Breast epithelium (tissue), 4 donors: ENCODE results near the gene GFRA1. TPM values are rescaled to one million over a fixed set of nuclear protein-coding genes. Genes with fewer than 3 reads are reported as not detected.

ENCODE experiments used
- DNase-seq, 2 donors: peaks; one replicate each; pipeline ENCODE4 v3.0.0-alpha.2; 2019; ENCODE audit warnings: low spot score in 2 of 2
- H3K27ac ChIP-seq, 2 donors: fragments of 200-600 bp; sonication (generic) in 1 of 2; one replicate each; pipeline ENCODE4 v1.5.1; 2016 to 2019; ENCODE audit warnings: mild to moderate bottlenecking in 1 of 2
- H3K27me3 ChIP-seq, 2 donors: fragments of 200-600 bp; sonication (generic) in 1 of 2; one replicate each; pipeline versions ENCODE4 v1.5.1 to v1.6.0; 2017 to 2019; ENCODE audit warnings: control low read depth in 1 of 2, mild to moderate bottlenecking in 1 of 2
- H3K36me3 ChIP-seq: fragments of 200-600 bp; one replicate; pipeline ENCODE4 v1.5.1; 2019
- H3K4me1 ChIP-seq, 2 donors: fragments of 200-600 bp; sonication (generic); one replicate each; pipeline ENCODE4 v1.5.1; 2016 to 2019; ENCODE audit warnings: control low read depth in 1 of 2
- H3K4me3 ChIP-seq, 3 donors: fragments of 200-600 bp; sonication (generic); 1 replicate in 2 of 3; 2 replicates in 1 of 3; pipeline ENCODE4 v1.5.1; 2016 to 2019; ENCODE audit warnings: mild to moderate bottlenecking in 3 of 3, moderate library complexity in 2 of 3
- H3K9me3 ChIP-seq, 2 donors: fragments of 200-600 bp; sonication (generic) in 1 of 2; one replicate each; pipeline ENCODE4 v1.5.1; 2016 to 2019; ENCODE audit warnings: control low read depth in 1 of 2
- CTCF ChIP-seq, 3 donors: fragments of 450-650 bp; IDR thresholded peaks; one replicate each; pipeline ENCODE4 v1.5.1; 2016 to 2017; ENCODE audit warnings: antibody characterized with exemption in 3 of 3, mild to moderate bottlenecking in 3 of 3, moderate library complexity in 3 of 3
- POLR2A ChIP-seq: fragments of 450-650 bp; IDR thresholded peaks from one replicate; pipeline ENCODE4 v1.6.1; 2016; ENCODE audit warnings: antibody characterized with exemption, mild to moderate bottlenecking, moderate library complexity
- POLR2AphosphoS5 ChIP-seq, 3 donors: sonication (generic); formaldehyde crosslinking; IDR thresholded peaks; one replicate each; pipeline ENCODE4 v1.6.1; 2017; ENCODE audit warnings: antibody characterized with exemption in 3 of 3
- intact Hi-C: fragments of 100-400 bp; cut with DNase I; formaldehyde crosslinking; loops from one replicate; pipeline ENCODE4 v1.15.1; 2023; ENCODE audit warnings: low total_unique reads
- total RNA-seq, 3 donors: library from RNA; depleted of rRNA; stranded (reverse); fragments of >200 nt; gene quantifications; one replicate each; pipeline ENCODE4 v1.1.0, GENCODE V29; 2016

GFRA1 gene
- total RNA-seq, 3 donors from 2014 or later, result 88.2 to 153 (median 98.5) TPM

DNA sequence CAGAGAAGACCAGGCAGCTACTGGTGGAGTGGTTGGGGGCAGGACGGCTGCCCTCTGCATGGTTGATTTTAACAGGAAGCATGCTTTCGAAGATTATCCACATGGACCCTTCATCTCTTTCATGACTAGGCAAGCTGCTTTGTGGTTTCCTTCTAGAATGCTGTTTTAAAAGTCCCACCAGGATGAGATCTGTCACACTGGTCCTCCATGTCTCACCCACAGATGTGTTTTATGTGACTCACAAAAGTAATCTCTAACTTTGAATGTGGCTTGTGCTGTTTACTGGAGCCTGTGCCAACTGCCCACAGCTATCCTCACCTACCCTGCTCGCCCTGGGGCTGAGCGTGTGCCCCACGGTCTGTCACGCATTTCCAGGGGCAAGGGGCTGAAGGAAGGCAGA lies 188.8 kb downstream of the GFRA1 start:
- no peak overlapping the region for H3K4me3 ChIP-seq
- no peaks in the 10 kb centered on the region for H3K4me1 ChIP-seq
- H3K27me3 ChIP-seq, result no peaks in the 10 kb centered on the region
- TF ChIP-seq POLR2A (no peak), POLR2AphosphoS5 (IDR thresholded peaks at IDR 0.05) (no peak), CTCF (IDR thresholded peaks at IDR 0.05) (no peak)
- intact Hi-C loops, result no loop called here
- no peak for DNase-seq
- no peaks in the 10 kb centered on the region for H3K9me3 ChIP-seq
- H3K27ac ChIP-seq, result no peak overlapping the region
- no peaks in the 10 kb centered on the region for H3K36me3 ChIP-seq

GRCh38 chr10:116083226-116083762 lies 189.7 kb downstream of the GFRA1 start:
- TF ChIP-seq CTCF (IDR thresholded peaks at IDR 0.05) (no peak), POLR2AphosphoS5 (IDR thresholded peaks at IDR 0.05) (no peak), POLR2A (no peak)
- no peaks in the 10 kb centered on the region for H3K27me3 ChIP-seq
- H3K4me3 ChIP-seq, result no peak overlapping the region
- H3K36me3 ChIP-seq, result no peaks in the 10 kb centered on the region
- no peak for DNase-seq
- intact Hi-C loops, result no loop called here
- no peak overlapping the region for H3K27ac ChIP-seq
- H3K4me1 ChIP-seq, result no peaks in the 10 kb centered on the region
- H3K9me3 ChIP-seq, result no peaks in the 10 kb centered on the region

DNA sequence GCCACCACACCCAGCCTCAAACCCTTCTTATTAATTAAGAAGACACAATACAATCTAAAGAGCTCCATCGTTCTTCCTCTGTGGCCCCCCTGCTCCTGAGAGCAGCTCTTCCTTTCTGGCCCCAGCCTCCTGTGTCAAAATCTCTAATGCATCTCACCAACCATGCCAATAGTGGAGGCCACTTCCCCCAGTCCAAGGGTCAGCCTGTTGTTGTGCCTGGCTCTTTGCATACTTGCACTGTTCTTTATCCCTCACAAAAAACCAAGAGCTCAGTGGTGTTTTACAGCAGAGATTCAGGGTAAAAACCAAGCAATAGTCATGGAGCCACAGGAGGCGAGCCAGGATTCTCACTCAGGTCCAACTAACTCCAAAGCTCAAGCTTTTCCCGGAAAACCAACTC lies 190.2 kb downstream of the GFRA1 start:
- no peak for DNase-seq
- H3K4me3 ChIP-seq, result no peak overlapping the region
- no peaks in the 10 kb centered on the region for H3K9me3 ChIP-seq
- no peaks in the 10 kb centered on the region for H3K27me3 ChIP-seq
- no peaks in the 10 kb centered on the region for H3K36me3 ChIP-seq
- TF ChIP-seq POLR2A (no peak), POLR2AphosphoS5 (IDR thresholded peaks at IDR 0.05) (no peak), CTCF (IDR thresholded peaks at IDR 0.05) (no peak)
- H3K4me1 ChIP-seq, result no peaks in the 10 kb centered on the region
- H3K27ac ChIP-seq, result no peak overlapping the region
- intact Hi-C loops, result no loop called here

DNA sequence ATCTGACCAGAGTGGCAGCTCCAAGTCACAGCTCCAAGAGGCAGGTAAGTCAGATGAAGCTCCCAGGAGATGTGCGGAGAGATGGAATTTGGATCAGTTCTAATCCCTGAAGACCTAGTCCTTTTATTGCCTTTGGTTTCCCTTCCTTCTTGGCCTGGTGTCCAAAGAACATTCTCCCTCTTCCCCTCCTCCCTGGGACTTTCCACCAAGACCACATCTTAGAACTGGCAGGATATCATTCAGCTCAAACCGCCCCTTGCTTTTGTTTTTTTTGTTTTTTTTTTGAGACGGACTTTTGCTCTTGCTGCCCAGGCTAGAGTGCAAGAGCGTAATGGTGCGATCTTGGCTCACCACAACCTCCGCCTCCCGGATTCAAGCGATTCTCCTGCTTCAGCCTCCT lies 190.8 kb downstream of the GFRA1 start:
- H3K4me3 ChIP-seq, result no peak overlapping the region
- H3K27ac ChIP-seq, result no peak overlapping the region
- no peaks in the 10 kb centered on the region for H3K27me3 ChIP-seq
- no peaks in the 10 kb centered on the region for H3K9me3 ChIP-seq
- no peak for TF ChIP-seq POLR2AphosphoS5 (IDR thresholded peaks at IDR 0.05)
- no peak for TF ChIP-seq CTCF (IDR thresholded peaks at IDR 0.05)
- no peak for TF ChIP-seq POLR2A
- intact Hi-C loops, result no loop called here
- H3K4me1 ChIP-seq, result no peaks in the 10 kb centered on the region
- no peaks in the 10 kb centered on the region for H3K36me3 ChIP-seq
- no peak for DNase-seq

GRCh38 chr10:116080553-116080952 lies 192.5 kb downstream of the GFRA1 start:
- H3K36me3 ChIP-seq, result no peaks in the 10 kb centered on the region
- intact Hi-C loops, result no loop called here
- no peaks in the 10 kb centered on the region for H3K9me3 ChIP-seq
- no peaks in the 10 kb centered on the region for H3K4me1 ChIP-seq
- DNase-seq, result no peak
- H3K4me3 ChIP-seq, result no peak overlapping the region
- H3K27me3 ChIP-seq, result no peaks in the 10 kb centered on the region
- no peak overlapping the region for H3K27ac ChIP-seq
- TF ChIP-seq POLR2AphosphoS5 (IDR thresholded peaks at IDR 0.05) (no peak), CTCF (IDR thresholded peaks at IDR 0.05) (no peak), POLR2A (no peak)
